Epithelial cell of proximal tubule (primary cell): Measurements from ENCODE around the gene KLF11. TPM values are rescaled to one million over a fixed set of nuclear protein-coding genes. Genes with fewer than 3 reads are reported as not detected.

ENCODE experiments used
- DNase-seq: peaks from one replicate; pipeline ENCODE4 v3.0.0-alpha.2; 2011; ENCODE audit warnings: low read depth
- H3K4me3 ChIP-seq: 2 replicates; pipeline ENCODE4 v1.5.1; 2011; ENCODE audit warnings: low read depth, mild to moderate bottlenecking, low read length
- total RNA-seq: library from RNA; depleted of rRNA; stranded (reverse); fragments of >200 nt; gene quantifications from 2 replicates; pipeline ENCODE4 v1.2.3, GENCODE V29; 2015
- TF ChIP-seq, protein P1 (sequence below): conservative IDR thresholded peaks from 2 replicates; pipeline ENCODE4 v1.5.1; 2012; ENCODE audit warnings: low read depth, mild to moderate bottlenecking, low read length

Gene KLF11
- total RNA-seq, 1 donor from 2014 or later, result 9.3 TPM

- DNase-seq, result no peak
- TF ChIP-seq, protein P1, sequence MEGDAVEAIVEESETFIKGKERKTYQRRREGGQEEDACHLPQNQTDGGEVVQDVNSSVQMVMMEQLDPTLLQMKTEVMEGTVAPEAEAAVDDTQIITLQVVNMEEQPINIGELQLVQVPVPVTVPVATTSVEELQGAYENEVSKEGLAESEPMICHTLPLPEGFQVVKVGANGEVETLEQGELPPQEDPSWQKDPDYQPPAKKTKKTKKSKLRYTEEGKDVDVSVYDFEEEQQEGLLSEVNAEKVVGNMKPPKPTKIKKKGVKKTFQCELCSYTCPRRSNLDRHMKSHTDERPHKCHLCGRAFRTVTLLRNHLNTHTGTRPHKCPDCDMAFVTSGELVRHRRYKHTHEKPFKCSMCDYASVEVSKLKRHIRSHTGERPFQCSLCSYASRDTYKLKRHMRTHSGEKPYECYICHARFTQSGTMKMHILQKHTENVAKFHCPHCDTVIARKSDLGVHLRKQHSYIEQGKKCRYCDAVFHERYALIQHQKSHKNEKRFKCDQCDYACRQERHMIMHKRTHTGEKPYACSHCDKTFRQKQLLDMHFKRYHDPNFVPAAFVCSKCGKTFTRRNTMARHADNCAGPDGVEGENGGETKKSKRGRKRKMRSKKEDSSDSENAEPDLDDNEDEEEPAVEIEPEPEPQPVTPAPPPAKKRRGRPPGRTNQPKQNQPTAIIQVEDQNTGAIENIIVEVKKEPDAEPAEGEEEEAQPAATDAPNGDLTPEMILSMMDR, result no peak
- H3K4me3 ChIP-seq, result no peak overlapping the region
Observed at GRCh38 chr2:10061221-10061925, 18.0 kb downstream of the KLF11 start.

- no peak for DNase-seq
- TF ChIP-seq, protein P1, result no peak
- no peak overlapping the region for H3K4me3 ChIP-seq
Observed at GRCh38 chr2:10062931-10063365, 19.6 kb downstream of the KLF11 start.

DNA sequence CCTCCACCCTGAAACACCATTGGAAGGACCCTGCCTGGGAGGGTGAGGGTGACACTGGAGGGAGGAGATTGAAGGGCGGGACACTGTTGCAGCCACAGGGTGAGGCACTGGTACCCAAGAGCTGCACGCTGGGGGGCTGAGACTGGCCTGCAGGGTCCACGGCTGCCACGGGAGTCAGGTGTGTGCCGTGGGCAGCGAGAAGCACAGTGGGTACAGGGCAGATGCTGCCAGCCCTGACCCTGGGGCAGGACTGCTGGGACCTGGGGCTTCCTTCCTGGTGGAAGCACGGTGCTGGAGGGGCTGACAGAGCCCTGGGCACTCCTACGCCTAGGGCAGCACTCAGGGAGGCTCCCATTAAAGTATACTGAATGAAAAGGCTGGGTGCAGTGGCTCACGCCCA, 20.2 kb downstream of the KLF11 start:
- H3K4me3 ChIP-seq, result no peak overlapping the region
- no peak for DNase-seq
- TF ChIP-seq, protein P1, result no peak

GRCh38 chr2:10064932-10065772, 21.8 kb downstream of the KLF11 start:
- no peak overlapping the region for H3K4me3 ChIP-seq
- TF ChIP-seq, protein P1, result no peak
- no peak for DNase-seq

- H3K4me3 ChIP-seq, result no peak overlapping the region
- DNase-seq, result no peak
- TF ChIP-seq, protein P1, result no peak
Observed at GRCh38 chr2:10065773-10066055, 22.4 kb downstream of the KLF11 start.

DNA sequence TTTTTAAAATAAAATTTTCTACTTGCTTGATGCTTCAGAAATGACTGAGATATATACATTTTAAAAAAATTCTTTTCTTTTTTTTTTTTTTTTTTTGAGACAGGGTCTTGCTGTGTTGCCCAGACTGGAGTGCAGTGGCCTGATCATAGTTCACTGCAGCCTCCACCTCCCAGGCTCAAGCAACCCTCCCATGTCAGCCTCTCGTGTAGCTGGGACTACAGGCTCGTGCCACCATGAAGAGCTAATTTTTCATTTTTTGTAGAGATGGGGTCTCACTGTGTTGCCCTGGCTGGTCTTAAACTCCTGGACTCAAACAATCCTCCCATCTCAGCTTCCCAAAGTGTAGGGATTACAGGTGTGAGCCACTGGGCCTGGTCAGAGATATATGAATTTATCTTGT, 24.0 kb downstream of the KLF11 start:
- TF ChIP-seq, protein P1, result no peak
- no peak overlapping the region for H3K4me3 ChIP-seq
- DNase-seq, result no peak

- DNase-seq, result no peak
- H3K4me3 ChIP-seq, result no peak overlapping the region
- TF ChIP-seq, protein P1, result no peak
Observed at GRCh38 chr2:10067881-10068280, 24.5 kb downstream of the KLF11 start.
